HepG2 (cell line): ENCODE results near the gene MUTYH. TPM values are rescaled to one million over a fixed set of nuclear protein-coding genes. Genes with fewer than 3 reads are reported as not detected.
A peak's percentile ranks its signal among the peaks of the same experiment; 100 is the strongest.

Experiments used
- AHR ChIP-seq: IDR thresholded peaks from 2 replicates; pipeline ENCODE4 v1.6.1; 2018; ENCODE audit warnings: missing genetic modification reagents, missing compliant biosample characterization
- ATM ChIP-seq: fragments of 450-650 bp; IDR thresholded peaks from 2 replicates; pipeline ENCODE4 v1.7.1; 2017; ENCODE audit warnings: mild to moderate bottlenecking, borderline replicate concordance
- BCLAF1 ChIP-seq: fragments of 450-650 bp; IDR thresholded peaks from 2 replicates; pipeline ENCODE4 v1.6.1; 2017; ENCODE audit warnings: mild to moderate bottlenecking
- CCAR2 ChIP-seq: fragments of 200-400 bp; formaldehyde crosslinking; optimal IDR thresholded peaks from 2 replicates; pipeline ENCODE3; 2018; ENCODE audit warnings: low read depth, mild to moderate bottlenecking, low read length, moderate library complexity
- FOSL1 ChIP-seq: sonication (generic); formaldehyde crosslinking; IDR thresholded peaks from 2 replicates; pipeline ENCODE4 v1.9.0; 2021; ENCODE audit warnings: missing genetic modification reagents, borderline replicate concordance
- HDAC2 ChIP-seq: sonication (generic); formaldehyde crosslinking; IDR thresholded peaks from 2 replicates; pipeline ENCODE4 v1.4.0; 2020; ENCODE audit warnings: missing genetic modification reagents
- MATR3 ChIP-seq: sonication (generic); formaldehyde crosslinking; IDR thresholded peaks from 2 replicates; pipeline ENCODE4 v1.4.0; 2020; ENCODE audit warnings: missing genetic modification reagents
- MIER2 ChIP-seq: IDR thresholded peaks from 2 replicates; pipeline ENCODE4 v1.6.1; 2016; ENCODE audit warnings: missing biosample characterization, missing genetic modification reagents
- MTA1 ChIP-seq: sonication (generic); formaldehyde crosslinking; IDR thresholded peaks from 2 replicates; pipeline ENCODE4 v1.4.0; 2020; ENCODE audit warnings: missing genetic modification reagents, mild to moderate bottlenecking, borderline replicate concordance
- NFKBIZ ChIP-seq: IDR thresholded peaks from 2 replicates; pipeline ENCODE4 v1.6.1; 2018; ENCODE audit warnings: missing genetic modification reagents, missing compliant biosample characterization
- PHF5A ChIP-seq: IDR thresholded peaks from one replicate; pipeline ENCODE4 v1.6.1; 2018; ENCODE audit warnings: low read depth, missing genetic modification reagents; ENCODE audit not compliant: unreplicated experiment
- PRPF4 ChIP-seq: fragments of 200-400 bp; formaldehyde crosslinking; IDR thresholded peaks from 2 replicates; pipeline ENCODE4 v1.6.1; 2016; ENCODE audit warnings: low read length, low read depth; ENCODE audit not compliant: poor library complexity, severe bottlenecking
- SMAD9 ChIP-seq: sonication (generic); formaldehyde crosslinking; IDR thresholded peaks from 2 replicates; pipeline ENCODE4 v1.5.1; 2020; ENCODE audit warnings: mild to moderate bottlenecking, missing genetic modification reagents
- TEAD3 ChIP-seq: optimal IDR thresholded peaks from 2 replicates; pipeline ENCODE3; 2016; ENCODE audit warnings: borderline replicate concordance
- ZBTB2 ChIP-seq: sonication (generic); formaldehyde crosslinking; IDR thresholded peaks from 2 replicates; pipeline ENCODE4 v1.8.0; 2022; ENCODE audit warnings: low read depth, missing genetic modification reagents
- ZFP90 ChIP-seq: sonication (generic); formaldehyde crosslinking; IDR thresholded peaks from 2 replicates; pipeline ENCODE4 v1.8.0; 2022; ENCODE audit warnings: missing genetic modification reagents, mild to moderate bottlenecking, inconsistent platforms, borderline replicate concordance
- ZNF431 ChIP-seq: sonication (generic); formaldehyde crosslinking; IDR thresholded peaks from 2 replicates; pipeline ENCODE4 v1.9.0; 2022; ENCODE audit warnings: missing genetic modification reagents, low read depth, mild to moderate bottlenecking, borderline replicate concordance
- ZNF44 ChIP-seq: sonication (generic); formaldehyde crosslinking; IDR thresholded peaks from 2 replicates; pipeline ENCODE4 v1.5.1; 2020; ENCODE audit warnings: mild to moderate bottlenecking, missing genetic modification reagents
- ZNF446 ChIP-seq: sonication (generic); formaldehyde crosslinking; IDR thresholded peaks from 2 replicates; pipeline ENCODE4 v1.5.0; 2020; ENCODE audit warnings: mild to moderate bottlenecking, missing genetic modification reagents
- ZNF703 ChIP-seq: sonication (generic); formaldehyde crosslinking; IDR thresholded peaks from 2 replicates; pipeline ENCODE4 v1.5.1; 2020; ENCODE audit warnings: missing genetic modification reagents, mild to moderate bottlenecking, moderate library complexity, borderline replicate concordance
- ZNF766 ChIP-seq: sonication (generic); formaldehyde crosslinking; IDR thresholded peaks from 2 replicates; pipeline ENCODE4 v1.5.0; 2020; ENCODE audit warnings: missing genetic modification reagents, borderline replicate concordance
- polyA plus RNA-seq, 8 experiments: library from polyadenylated mRNA; depleted of rRNA in 3 of 8; stranded (reverse) in 7 of 8; unstranded in 1 of 8; fragments of >200 nt; fragmentation: Illumina TruSeq in 4 of 8; extraction: Trizol in 4 of 8; gene quantifications; 2 replicates each; pipeline versions ENCODE4 v1.2.1 to v1.2.3, GENCODE V29; 2011 to 2016; ENCODE audit warnings: low read depth in 4 of 8, missing spikeins in 1 of 8, mixed read lengths in 1 of 8; ENCODE audit not compliant: insufficient read depth in 1 of 8
- total RNA-seq, 5 experiments: library from RNA; depleted of rRNA; stranded (reverse); fragments of >200 nt; fragmentation: Illumina TruSeq; extraction: Trizol; gene quantifications; 2 replicates each; pipeline ENCODE4 v1.2.3, GENCODE V29; 2016; ENCODE audit warnings: low read depth in 1 of 5
- TF ChIP-seq, protein P1 (sequence below): sonication (generic); formaldehyde crosslinking; IDR thresholded peaks from 2 replicates; pipeline ENCODE4 v1.4.0; 2020; ENCODE audit warnings: missing genetic modification reagents

Gene MUTYH
- total and polyA plus RNA-seq, 2 of the 13 experiments (the other 11 are each of a cell fraction or from before 2014, with no cell fraction given): 16.3 to 17.1 TPM

DNA sequence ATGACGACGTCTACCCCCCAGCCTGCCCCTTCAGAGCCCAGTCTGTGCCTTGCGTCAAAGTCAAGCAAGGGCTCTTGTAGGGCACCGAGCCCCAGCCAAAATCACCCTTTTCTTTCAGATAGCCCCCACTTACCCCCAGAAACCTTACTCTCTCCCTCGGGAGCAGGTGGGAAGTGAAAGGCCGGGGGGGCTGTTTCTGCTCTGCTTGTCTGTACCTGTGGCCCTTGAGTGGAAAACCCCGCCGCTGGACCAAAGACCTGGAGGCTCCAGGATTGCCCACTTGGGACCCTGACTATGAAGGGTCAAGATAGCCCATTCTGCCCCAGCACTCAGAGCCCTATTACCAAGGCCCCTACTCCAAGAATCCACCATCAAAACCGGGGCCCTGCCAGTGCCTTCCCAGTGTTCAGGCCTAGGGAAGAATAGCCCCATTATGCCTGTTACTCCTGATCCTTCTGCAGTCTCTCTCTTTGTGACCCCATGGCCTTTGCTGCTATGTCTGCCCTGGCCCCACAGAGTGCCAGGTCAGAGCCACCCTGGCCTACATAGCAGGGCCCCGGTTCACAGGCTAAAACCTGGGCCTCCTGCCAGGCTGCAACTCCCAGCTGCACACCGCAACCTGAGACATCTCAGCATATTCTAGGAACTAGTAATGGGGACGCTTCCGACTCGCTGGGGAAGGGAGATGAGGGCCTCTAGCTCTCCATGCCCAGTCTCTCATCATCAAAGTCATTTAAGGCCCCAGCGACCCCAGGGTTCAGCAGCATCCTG lies 35.7 kb downstream of the MUTYH start (continued):
- TF ChIP-seq, protein P1, sequence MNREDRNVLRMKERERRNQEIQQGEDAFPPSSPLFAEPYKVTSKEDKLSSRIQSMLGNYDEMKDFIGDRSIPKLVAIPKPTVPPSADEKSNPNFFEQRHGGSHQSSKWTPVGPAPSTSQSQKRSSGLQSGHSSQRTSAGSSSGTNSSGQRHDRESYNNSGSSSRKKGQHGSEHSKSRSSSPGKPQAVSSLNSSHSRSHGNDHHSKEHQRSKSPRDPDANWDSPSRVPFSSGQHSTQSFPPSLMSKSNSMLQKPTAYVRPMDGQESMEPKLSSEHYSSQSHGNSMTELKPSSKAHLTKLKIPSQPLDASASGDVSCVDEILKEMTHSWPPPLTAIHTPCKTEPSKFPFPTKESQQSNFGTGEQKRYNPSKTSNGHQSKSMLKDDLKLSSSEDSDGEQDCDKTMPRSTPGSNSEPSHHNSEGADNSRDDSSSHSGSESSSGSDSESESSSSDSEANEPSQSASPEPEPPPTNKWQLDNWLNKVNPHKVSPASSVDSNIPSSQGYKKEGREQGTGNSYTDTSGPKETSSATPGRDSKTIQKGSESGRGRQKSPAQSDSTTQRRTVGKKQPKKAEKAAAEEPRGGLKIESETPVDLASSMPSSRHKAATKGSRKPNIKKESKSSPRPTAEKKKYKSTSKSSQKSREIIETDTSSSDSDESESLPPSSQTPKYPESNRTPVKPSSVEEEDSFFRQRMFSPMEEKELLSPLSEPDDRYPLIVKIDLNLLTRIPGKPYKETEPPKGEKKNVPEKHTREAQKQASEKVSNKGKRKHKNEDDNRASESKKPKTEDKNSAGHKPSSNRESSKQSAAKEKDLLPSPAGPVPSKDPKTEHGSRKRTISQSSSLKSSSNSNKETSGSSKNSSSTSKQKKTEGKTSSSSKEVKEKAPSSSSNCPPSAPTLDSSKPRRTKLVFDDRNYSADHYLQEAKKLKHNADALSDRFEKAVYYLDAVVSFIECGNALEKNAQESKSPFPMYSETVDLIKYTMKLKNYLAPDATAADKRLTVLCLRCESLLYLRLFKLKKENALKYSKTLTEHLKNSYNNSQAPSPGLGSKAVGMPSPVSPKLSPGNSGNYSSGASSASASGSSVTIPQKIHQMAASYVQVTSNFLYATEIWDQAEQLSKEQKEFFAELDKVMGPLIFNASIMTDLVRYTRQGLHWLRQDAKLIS (CRISPR knock-in tag): no peak; the same call in 1 of the 2 replicates
- TF ChIP-seq MIER2 (CRISPR knock-in tag): no peak
- TF ChIP-seq MATR3 (CRISPR knock-in tag): no peak
- TF ChIP-seq SMAD9 (CRISPR knock-in tag): no peak
- no peak for TF ChIP-seq MTA1 (CRISPR knock-in tag)
- no peak for TF ChIP-seq HDAC2 (CRISPR knock-in tag)
- TF ChIP-seq FOSL1 (CRISPR knock-in tag): no peak
- no peak for TF ChIP-seq ZNF44 (CRISPR knock-in tag)
- no peak for TF ChIP-seq ZNF446
- no peak for TF ChIP-seq AHR
- TF ChIP-seq ZFP90: no peak
- TF ChIP-seq TEAD3: peak; percentile 32
- no peak for TF ChIP-seq PHF5A
- TF ChIP-seq ATM: no peak
- no peak for TF ChIP-seq ZNF703 (CRISPR knock-in tag)
- TF ChIP-seq BCLAF1: no peak
- no peak for TF ChIP-seq CCAR2
- TF ChIP-seq ZNF431 (CRISPR knock-in tag): no peak
- TF ChIP-seq ZBTB2: 0 out of 2 replicates have a peak, but pooled peaks have one; percentile 12
- no peak for TF ChIP-seq PRPF4
- TF ChIP-seq NFKBIZ: no peak
- no peak for TF ChIP-seq ZNF766 (CRISPR knock-in tag)
